HG03175 (cell line): ENCODE measurements around the gene KCNN3.
A peak's percentile ranks its signal among the peaks of the same experiment; 100 is the strongest.
"Not testable (repeated sequence)": the region's sequence is repeated elsewhere in the genome, so short reads cannot be mapped to it uniquely, and the experiment has no call there.

Experiments
- ATAC-seq: cut with Tn5 transposase; IDR thresholded peaks from one replicate; pipeline ENCODE4 v1.9.1; 2021; ENCODE audit warnings: mild to moderate bottlenecking, moderate library complexity; ENCODE audit not compliant: unreplicated experiment

KCNN3 gene

DNA sequence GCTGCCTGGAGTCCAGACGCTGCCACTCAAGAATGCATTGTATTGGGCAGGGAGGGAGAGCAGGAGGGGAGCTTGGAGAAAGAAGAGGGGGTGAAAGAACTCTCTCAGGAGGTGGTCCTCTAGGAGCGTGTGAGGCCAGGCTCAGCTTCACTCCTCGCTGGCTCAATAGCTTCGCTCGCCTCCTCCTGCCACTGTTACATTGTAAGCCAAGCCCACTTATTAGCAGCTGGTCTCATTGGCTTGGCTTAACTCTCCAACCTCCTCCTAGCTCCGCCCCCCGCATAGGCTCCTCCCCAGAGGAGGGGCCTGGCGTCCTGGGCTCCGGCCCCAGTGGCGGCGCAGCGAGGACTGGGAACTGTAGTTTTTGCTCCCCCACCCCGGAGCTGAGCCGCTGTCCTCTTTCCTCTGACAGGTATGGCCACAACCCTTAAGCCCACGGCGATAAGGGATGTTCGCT, at the start of gene KCNN3:
Gene KCNN3 (minus strand): TSS at position 167 of the 457 bp plus-strand sequence. CDS start 317 bp downstream, outside the sequence.
- ATAC-seq = peak; percentile 89

DNA sequence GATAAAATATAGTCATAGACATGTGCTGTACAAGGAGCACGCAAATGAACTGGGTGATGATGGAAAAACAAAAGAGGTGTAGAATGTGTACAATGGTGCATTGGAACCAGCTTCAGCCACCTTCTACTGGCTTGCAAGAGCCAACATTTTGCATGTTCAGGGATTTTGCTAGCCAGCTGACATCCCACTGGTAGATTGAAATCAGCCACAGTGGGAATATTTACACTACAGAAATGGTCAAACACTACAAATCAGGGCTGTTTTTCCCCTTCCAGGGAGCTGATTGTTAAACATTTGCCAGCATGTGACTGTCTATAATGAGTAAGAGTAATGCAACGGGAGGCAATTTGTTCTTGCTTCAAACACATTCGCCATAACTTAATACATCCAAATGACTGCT, 43.2 kb upstream of the KCNN3 start:
- no peak for ATAC-seq

DNA sequence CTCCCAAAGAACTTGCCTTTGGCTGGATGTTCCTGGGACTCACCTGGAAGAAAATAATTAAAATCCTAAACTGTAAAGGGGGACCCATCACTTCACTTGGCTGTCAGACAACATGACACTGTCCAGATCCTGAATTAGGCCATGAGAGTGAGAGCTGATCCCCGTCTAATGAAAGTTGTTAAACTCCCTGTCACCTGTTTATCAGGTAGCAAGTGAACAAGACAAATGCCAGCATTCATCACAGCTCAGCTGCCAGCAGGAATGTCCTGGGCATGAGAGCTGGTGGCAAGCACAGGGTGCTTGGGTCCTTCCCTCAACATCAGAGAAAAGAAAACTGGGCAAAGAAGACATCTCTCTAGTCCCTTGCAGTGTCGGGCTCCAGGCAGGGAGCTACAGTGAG, 42.7 kb upstream of the KCNN3 start:
- no peak for ATAC-seq

DNA sequence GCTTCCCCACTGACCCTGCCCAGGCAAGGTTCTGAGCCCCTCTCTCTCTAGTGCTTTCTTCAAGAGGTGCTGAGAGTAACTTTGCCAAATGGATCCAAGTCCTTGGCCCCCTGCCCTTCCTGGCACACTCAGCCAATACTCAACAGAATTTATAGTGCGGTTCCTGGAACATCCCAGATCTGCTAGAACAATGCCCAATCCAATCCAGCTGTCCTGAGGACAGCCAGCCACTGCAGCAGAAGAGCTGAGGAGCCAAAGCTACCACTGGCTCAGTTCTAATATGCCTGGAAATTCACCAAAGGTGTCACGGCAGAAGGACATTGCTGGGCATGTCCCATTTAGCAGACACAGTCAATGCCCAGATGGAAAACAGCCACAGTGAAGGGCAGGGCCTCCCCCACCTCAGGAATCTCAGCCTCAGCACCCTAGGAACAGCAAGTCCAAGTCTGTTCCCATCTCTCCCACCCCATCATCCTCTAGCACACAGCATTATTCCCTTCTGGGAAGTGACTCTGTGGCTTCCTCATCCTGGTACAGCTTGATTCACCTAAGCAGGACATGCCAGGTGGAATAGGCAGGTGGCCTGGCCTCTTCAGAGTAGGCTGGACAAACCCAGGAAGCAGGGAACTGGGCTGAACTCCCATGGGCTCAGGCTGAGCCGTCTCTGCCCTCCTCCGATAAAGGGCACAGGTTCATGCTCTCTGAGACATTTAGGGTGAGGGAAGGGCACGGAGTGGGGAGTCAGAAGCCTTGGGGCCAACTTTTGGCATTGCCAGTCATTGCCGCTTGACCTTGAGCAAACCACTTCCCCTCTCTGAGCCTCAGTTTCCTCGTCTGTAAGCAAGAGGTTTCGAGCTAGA, 41.8 kb upstream of the KCNN3 start:
- no peak for ATAC-seq

DNA sequence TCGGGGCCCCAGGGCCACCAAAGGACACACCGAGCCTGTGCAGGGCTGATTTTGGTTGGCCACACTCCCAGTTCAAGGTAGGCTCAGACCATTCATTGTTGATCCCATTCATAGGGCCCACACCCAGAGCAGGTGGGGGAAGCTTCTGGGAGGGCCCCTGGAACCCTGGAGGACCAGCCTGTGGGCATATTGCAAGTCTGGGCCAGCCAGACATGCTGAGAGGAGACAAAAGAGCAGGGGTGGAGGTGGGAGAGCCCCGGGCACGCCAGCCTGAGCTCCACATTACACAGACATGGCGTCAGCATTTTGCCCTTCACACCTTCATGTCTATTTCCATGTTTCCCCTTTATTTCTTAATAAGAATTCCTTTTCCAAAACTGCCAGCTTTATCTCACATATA, 40.8 kb upstream of the KCNN3 start:
- ATAC-seq = no peak

DNA sequence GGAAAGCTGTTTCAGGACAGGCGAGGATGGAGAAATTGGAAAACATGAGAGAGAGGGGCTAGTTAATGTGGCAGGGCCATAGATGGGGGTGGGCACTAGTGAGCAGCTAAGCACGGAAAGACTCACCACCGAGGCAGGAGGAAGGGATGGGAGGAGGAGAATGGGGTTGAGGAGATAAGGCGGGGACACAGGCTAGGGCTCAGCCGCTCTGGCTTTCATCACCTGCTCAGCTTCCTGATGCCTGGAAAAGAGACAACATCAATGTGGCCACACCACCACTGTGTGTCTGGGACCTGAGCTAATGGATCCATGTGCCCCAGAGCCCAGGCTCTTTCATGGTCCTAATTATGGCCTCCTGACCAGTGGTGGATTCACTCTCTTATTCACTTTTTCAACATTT, 38.9 kb upstream of the KCNN3 start:
- ATAC-seq = no peak

DNA sequence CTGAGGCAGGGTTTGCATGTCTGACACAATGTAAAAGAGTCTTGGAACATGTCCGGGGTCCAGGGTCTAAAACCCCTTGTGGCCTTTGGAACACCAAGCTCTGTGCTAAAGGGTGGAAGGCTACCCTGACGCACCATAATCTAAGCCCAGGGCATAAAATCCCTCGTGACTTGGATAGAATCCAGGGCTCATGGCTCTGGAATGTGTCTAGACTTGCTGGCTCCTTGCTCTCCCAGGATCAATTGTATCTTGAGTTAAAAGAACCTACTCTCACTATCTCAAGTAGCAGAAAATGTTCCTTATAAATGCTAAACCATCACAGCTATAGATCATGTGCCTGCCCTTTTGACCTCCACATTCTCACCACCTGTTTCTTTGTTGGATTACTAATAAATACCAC, 38.0 kb upstream of the KCNN3 start:
- not testable (repeated sequence) for ATAC-seq

DNA sequence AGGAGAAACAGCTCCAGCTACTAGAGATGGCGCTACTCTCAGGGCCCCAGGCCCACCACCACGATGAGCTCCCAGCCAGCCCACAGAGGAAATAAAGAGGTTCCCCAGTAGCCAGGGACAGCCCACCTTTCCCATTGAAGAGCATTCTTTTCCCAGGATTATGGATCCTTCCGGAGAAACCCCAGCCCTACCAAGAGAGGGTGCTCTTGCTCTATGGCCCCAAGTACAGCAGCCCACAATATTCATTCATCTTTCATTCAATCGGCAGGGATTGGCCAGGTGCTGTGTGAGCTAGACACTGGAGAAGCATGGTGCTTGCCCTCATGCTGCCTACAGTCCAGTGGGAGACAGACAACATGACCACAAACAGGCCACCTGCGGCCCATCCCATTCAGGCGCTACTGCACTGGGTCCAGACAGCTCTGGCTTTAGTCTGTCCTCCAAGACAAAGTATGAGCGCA, 36.6 kb upstream of the KCNN3 start:
- no peak for ATAC-seq

DNA sequence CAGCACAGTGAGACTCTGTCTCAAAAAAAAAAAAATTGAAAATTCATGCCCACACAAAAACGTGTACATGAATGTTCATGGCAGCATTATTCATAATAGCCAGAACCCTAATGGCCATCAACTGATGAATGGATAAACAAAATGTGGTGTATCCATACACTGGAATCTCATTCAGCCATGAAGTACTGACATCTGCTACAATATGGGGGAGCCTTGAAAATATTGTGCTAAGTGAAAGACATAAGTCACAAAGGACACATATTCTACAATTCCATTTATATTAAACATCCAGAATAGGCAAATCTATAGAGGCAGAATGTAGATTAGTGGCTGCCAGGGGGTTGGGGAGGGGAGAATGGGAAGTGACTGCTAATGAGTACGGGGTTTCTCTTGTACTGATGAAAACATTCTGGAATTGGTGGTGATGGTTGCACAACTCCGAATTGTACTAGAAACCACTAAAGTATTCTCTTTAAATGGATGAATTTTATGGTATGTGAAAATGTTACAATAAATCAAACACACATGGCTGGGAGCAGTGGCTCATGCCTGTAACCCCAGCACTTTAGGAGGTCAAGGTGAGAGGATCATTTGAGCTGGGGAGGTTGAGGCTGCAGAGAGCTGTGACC, 33.0 kb upstream of the KCNN3 start:
- no peak for ATAC-seq

DNA sequence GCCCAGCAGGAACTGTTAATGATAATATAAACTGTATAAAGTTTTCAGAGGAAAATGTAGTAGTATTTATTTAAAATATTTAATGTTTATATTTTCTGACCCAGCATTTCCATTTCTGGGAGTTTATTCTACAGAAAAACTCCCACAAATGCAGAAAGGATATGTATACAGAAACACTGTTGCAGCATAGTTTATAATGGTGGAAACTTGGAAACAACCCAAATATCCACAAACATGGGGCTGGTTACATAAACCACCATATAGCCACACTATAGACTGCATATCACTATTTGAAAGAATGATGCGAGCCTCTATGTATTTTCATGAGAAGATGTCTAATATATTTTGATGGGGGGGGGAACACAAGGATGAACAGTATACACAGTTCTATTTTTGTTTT, 31.5 kb upstream of the KCNN3 start:
- ATAC-seq = no peak

DNA sequence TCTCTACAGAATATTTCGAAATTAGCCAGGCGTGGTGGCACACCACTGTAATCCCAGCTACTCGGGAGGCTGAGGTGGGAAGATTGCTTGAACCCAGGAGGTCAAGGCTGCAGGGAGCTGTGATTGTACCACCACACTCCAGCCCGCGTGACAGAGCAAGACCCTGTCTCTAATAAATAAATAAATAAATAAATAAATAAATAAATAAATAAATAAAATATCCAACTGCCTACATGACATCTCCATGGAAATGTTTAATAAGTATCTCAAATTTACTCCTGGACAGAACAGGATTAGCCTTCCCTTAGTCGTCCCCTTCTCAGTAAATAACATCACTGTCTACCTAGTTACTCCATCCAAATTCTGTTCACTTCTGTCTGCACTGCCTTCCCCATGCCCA, 29.0 kb upstream of the KCNN3 start:
- ATAC-seq = no peak

DNA sequence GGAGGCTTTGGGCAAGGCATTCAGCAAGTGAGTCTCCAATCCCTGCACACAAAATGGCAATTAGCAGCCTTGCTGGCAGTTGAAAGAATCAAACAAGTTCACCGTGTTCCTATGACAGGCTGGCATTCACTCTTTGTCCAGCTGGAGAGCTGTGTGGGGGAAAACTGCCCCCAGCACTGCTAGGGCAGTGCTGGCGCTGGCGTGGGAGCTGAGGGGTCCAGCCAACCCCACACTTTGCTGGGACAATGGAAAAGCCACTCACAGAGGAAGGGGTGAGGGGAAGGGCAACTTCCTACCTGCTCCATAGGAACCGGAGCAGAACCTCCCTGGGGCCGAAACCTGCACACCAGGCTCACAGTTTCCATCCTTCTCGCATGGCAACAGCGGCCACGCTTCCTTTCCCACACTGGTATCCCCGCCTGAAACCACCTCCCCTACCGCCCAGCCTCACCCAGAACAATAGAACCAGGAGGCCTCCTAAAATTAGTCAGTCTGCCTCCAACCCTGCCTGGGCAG, 26.7 kb upstream of the KCNN3 start:
- ATAC-seq = no peak

DNA sequence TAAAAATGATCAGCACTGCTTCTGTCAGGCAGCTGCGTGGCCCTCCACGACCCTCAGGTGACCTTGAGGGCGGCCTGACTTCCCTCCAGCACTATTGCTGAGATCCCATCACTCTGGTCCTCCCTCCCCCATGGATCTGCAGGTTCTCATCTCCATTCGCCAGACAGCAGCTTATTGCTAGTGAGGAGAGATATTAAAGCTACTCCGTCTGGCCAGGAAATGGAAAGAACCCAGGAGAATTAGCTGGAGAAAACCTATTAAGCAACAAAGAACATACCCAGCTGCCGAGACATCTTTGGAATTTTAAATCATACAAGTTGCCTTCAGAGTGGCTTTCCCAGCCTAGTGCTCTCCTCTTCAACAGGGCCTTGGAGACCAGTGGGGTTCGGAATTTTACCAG, 25.7 kb upstream of the KCNN3 start:
- no peak for ATAC-seq

DNA sequence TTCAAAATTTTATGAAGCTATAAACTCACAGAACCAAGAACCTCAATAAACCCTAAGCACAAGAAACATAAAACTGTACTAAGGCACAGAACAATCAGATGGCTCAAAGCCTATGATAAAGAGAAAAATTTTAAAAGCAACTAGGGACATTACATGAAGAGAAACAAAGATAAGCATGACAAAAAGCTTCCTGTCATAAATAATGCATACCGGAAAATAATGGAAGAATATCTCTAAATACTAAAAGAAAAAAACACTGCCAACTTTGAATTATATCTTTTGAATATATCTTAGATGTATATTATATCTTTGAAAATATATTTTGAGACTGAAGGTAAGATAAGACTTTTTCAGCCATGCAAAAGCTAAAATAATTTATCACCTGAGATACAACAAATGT, 21.4 kb upstream of the KCNN3 start:
- no peak for ATAC-seq

DNA sequence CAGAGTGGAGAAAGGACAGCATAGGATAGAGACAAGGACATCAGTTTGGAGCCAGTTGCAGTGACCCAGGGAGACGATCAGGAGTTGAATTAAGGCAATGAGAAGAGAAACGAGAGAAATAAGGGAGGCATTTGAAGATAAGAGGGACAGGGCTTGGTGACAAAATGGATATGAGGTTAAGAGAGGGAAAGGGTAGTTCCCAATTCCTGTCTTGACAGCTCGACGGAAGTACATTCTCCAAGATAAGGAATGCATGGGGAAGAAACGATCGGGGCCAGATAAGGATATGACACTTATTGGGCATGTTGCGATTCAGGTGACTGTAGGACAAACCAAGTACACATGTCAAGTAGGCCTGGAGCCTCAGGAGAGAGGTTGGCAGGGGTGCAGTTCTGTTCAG, 18.7 kb upstream of the KCNN3 start:
- ATAC-seq = no peak

DNA sequence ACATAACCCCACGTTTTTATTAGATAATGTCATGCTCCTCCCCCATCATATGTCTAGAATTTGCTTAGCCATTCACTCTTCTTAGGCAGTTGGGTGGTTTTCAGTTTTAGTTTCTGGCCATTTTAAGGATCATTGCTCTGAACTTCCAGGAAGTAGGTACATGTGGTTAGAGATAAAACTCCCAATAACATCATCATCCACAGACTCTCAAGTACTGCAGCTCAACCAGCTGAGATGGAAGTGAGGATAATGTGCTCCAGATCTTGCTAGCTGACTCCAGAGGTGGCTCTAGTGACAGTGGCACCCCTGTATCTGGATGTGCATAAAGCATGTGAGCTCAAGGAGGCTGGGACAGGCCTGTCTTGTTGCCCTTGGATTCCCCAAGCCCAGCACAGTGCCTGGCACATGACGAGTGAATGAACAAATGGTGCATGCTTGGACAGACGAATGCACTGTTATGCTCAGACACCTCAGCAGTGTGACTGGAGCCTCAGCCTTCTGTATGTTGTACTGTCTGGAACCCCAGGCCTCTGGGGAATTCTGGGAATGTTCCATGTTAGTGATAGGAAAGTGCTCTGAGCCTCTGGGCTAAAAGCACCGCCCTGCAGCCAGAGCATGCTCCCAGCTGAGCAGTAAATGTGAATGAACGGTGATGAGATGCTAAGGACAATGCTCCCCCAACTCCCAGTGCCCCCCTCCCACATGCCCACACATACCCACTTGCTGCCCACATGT, 16.4 kb upstream of the KCNN3 start:
- ATAC-seq = no peak

DNA sequence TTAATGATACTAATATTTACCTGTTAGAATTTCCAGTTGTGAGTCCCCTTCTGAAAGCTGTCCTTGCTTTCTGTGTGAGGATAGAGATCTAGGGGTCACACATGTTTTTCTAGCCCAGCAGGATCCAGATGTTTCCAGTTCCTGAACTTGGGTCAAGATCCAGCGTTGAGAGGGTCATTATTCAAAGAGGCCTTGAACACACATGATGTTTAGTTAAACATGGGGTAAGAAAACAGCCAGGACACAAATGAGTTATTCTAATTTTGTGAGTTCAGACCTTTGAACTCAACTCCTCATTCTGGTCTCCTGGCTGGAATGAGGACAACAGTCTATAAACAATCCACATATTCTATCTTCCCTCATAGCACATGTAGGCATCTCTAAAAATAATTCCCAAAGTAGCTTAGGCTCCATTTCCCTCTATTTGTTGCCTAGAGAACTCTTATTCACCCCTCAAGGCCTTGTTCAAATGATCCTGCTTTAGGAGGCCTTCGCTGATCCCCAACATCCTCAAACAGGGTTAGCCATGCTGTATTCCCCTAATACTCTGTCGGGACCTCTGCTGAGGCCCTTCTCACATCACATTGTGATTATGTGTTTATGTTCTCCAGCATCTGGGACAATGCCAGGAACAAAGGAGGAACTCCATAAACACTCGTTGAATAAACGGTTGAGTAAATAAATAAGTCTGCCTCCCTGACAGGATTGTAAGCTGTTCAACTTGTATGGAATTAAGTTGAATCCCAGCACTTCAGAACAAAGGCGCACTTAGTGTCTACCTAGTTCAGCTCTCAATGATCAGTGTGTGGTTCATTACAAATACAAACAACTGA, 15.0 kb upstream of the KCNN3 start:
- no peak for ATAC-seq

DNA sequence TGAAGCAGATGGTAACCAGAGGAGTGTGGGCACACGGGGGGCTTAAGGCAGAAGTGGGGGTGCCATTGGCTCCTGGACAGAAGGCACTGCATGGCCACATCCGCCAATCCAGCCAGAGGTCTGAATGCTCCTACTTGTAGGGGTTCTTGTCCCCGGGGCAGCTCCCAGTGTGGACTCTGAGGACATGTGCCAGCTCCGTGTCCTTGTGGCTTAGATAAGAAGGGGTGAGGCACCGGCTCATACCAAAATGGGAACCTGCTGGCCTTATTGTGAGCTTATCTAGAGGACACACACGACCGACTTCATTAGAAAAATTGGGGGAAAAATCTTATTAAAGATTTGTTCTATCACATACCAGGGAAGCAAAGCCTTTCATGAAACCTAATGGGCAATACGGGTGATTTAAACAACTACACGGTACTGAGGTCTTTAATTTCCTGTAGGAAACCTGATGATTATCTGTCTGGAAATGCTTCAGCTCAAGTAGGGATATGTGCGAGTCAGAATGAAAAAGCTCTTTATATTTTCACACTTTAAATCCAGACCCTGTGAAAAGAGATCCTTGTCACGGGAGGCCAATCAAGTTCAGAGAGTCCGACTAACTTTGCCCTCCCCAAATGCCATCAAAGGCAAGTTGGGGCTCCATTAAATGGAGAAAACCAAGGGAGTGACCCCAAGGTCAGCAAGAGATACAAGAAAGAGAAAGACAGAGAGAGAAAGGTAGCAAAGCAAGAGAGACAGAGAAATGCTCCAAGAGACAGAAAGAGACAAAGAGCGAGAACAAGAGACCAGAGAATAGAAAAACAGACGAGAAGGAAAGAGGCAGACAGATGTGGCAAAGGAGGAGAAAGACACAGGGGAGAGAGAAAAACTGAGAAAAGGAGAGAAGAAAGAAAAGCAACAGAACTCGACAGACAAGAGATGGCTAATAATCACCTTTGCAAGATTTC, 14.1 kb upstream of the KCNN3 start:
- no peak for ATAC-seq

DNA sequence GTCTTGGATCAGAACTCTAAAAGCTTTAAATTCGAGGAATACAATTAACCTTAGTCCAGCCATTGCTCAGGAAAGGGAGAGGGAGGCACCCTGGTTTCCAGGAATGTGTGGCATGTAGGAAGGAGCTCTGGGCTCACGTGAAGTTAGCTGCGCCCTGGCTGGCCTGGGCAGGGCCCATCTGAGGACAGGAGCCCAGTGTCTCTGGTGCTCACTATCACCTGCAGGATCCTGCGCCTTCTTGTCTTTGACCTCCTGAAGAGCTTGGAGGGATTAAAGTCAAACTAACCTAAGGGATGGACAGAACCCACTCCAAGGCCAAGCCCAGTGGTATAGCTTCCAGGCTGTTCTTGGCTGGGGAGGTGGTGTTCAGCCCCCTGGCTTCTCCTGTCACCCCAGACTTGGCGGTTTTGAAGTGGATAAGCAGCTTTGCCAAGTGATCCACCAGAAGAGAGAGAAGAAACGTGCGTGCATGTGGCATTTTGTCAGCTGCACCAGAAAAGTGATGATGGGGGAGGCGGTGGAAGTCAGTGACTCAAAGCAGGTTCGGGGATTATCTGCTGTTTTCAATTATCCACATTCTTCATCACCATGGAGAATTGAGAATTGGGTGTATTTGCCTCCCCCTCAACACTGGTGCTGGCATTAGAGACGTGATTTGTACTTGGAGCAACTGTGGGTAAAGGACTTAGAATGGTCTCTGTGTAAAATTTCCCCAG, 11.9 kb upstream of the KCNN3 start:
- no peak for ATAC-seq
